K562 (cell line): ENCODE measurements around the gene SRSF1. TPM values are rescaled to one million over a fixed set of nuclear protein-coding genes. Genes with fewer than 3 reads are reported as not detected.

Experiments
- CBX3 ChIP-seq, 2 experiments: IDR thresholded peaks; 1 replicate in 1 of 2; 2 replicates in 1 of 2; pipeline ENCODE4 v1.6.1; 2012; ENCODE audit warnings: inconsistent platforms in 2 of 2, low read length in 2 of 2, borderline replicate concordance in 1 of 2, control low read depth in 1 of 2
- CSDE1 ChIP-seq, 2 experiments: fragments of 450-650 bp; IDR thresholded peaks; 2 replicates each; pipeline ENCODE4 v1.6.1; 2016; ENCODE audit warnings: mild to moderate bottlenecking in 1 of 2
- HDAC6 ChIP-seq: IDR thresholded peaks from 2 replicates; pipeline ENCODE4 v1.6.1; 2012; ENCODE audit warnings: low read depth, mild to moderate bottlenecking, control low read depth, inconsistent platforms, low read length, moderate library complexity
- HMBOX1 ChIP-seq: sonication (generic); IDR thresholded peaks from 2 replicates; pipeline ENCODE4 v1.6.1; 2016
- MAFG ChIP-seq: fragments of 450-650 bp; conservative IDR thresholded peaks from 2 replicates; pipeline ENCODE4 v1.6.1; 2016; ENCODE audit warnings: missing genetic modification characterization, missing compliant biosample characterization
- MAFK ChIP-seq: IDR thresholded peaks from 2 replicates; pipeline ENCODE4 v1.6.1; 2011; ENCODE audit warnings: low read length, improper control_type of control experiment
- MBD2 ChIP-seq: sonication (generic); IDR thresholded peaks from 2 replicates; pipeline ENCODE4 v1.6.1; 2016; ENCODE audit warnings: low read depth, borderline replicate concordance
- NFE2L1 ChIP-seq: fragments of 450-650 bp; IDR thresholded peaks from 2 replicates; pipeline ENCODE4 v1.6.1; 2016; ENCODE audit warnings: missing genetic modification characterization, low read depth, mild to moderate bottlenecking, missing compliant biosample characterization, moderate library complexity, borderline replicate concordance
- PTTG1 ChIP-seq: fragments of 450-650 bp; IDR thresholded peaks from 2 replicates; pipeline ENCODE4 v1.6.1; 2016; ENCODE audit warnings: low read depth, mild to moderate bottlenecking, missing genetic modification characterization, missing compliant biosample characterization
- RCOR1 ChIP-seq, 2 experiments: IDR thresholded peaks; 2 replicates each; pipeline ENCODE4 v1.6.1; 2012; ENCODE audit warnings: low read depth in 2 of 2, low read length in 2 of 2, borderline replicate concordance in 1 of 2, improper control_type of control experiment in 1 of 2
- RFX5 ChIP-seq: IDR thresholded peaks from 2 replicates; pipeline ENCODE4 v1.6.1; 2011; ENCODE audit warnings: low read depth, mild to moderate bottlenecking, improper control_type of control experiment, low read length
- ZBTB11 ChIP-seq, 3 experiments: fragments of 200-800 bp in 1 of 3; fragments of 250-450 bp in 1 of 3; fragments of 450-650 bp in 1 of 3; sonication (Bioruptor Pico) in 1 of 3; sonication (Bioruptor generic) in 1 of 3; formaldehyde crosslinking in 1 of 3; IDR thresholded peaks; 2 replicates each; pipeline versions ENCODE4 v1.6.1 to v1.8.0; 2016 to 2022; ENCODE audit warnings: mild to moderate bottlenecking in 2 of 3, missing genetic modification characterization in 2 of 3, missing compliant biosample characterization in 1 of 3, moderate library complexity in 1 of 3
- ZBTB33 ChIP-seq: sonication (generic); formaldehyde crosslinking; IDR thresholded peaks from 2 replicates; pipeline ENCODE4 v1.8.1; 2023; ENCODE audit warnings: mild to moderate bottlenecking, missing genetic modification reagents
- ZNF121 ChIP-seq: sonication (generic); formaldehyde crosslinking; conservative IDR thresholded peaks from 2 replicates; pipeline ENCODE4 v1.8.0; 2022; ENCODE audit warnings: missing genetic modification reagents
- ZNF23 ChIP-seq: fragments of 250-450 bp; sonication (Bioruptor Pico); IDR thresholded peaks from 2 replicates; pipeline ENCODE4 v1.4.0; 2020; ENCODE audit warnings: mild to moderate bottlenecking
- ZNF239 ChIP-seq: fragments of 250-450 bp; sonication (Bioruptor Pico); IDR thresholded peaks from 2 replicates; pipeline ENCODE4 v1.4.0; 2020; ENCODE audit warnings: mild to moderate bottlenecking
- polyA plus RNA-seq, 8 experiments: library from polyadenylated mRNA; depleted of rRNA in 4 of 8; stranded (reverse) in 5 of 8; unstranded in 3 of 8; fragments of >200 nt; fragmentation: Nextera tagmentation in 2 of 8; fragmentation: Illumina TruSeq in 1 of 8; extraction: Ambion mirVana in 2 of 8; extraction: Trizol in 1 of 8; gene quantifications; 2 replicates each; pipeline versions ENCODE4 v1.2.1 to v1.2.3, GENCODE V29; 2011 to 2014; ENCODE audit warnings: inconsistent platforms in 1 of 8, missing spikeins in 1 of 8
- total RNA-seq, 7 experiments: library from RNA; depleted of rRNA in 6 of 7; stranded (reverse); fragments of >200 nt in 6 of 7; fragmentation: Illumina TruSeq in 2 of 7; extraction: Trizol in 2 of 7; gene quantifications; 2 replicates each; pipeline versions ENCODE4 v1.2.1 to v1.2.3, GENCODE V29; 2011 to 2021; ENCODE audit warnings: low replicate concordance in 1 of 7
- TF ChIP-seq, protein P1 (sequence below): fragments of 250-450 bp; sonication (Bioruptor Pico); IDR thresholded peaks from 2 replicates; pipeline ENCODE4 v1.4.0; 2020; ENCODE audit warnings: borderline replicate concordance
- TF ChIP-seq, protein P2 (sequence below): fragments of 250-450 bp; sonication (Bioruptor Pico); IDR thresholded peaks from 2 replicates; pipeline ENCODE4 v1.5.0; 2021

The SRSF1 gene
- total and polyA plus RNA-seq, 9 of the 15 experiments (the other 6 are each of a cell fraction or from before 2014, with no cell fraction given), result 77.8 to 559 (median 442) TPM

DNA sequence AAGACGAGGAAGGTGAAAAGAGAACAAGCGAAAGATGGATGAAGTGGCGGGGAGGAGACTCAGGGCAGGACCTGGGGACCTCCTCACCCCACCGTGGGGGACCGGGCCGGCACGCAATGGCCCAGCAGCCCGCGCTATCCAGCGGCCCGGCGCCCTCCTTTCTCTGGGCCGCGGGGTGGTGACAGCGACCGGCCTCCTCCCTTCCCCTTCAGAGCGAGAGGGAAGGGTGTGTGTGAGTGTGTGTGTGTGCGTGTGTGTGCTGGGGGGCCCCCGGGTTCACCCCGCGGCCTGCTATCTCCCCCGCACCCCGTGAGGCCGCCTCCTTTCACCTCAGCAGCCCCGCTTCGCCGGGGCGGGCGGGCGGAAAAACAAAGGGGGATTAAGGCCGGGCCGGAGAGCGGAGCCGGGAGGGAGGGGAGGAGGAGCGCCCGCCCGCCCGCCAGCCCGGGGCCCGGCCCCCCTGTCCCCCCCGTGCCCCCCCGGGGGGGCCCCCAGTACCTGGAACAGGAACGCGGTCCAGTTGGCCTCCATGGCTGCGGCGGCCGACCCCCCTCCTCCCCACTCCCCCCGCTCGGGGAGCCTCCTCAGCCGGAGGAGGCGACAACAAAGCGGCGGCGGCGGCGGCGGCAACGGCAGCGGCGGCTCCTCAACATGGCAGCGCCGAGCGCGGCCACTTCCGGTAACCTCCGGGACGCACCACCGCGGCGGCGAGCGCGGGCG, 19.3 kb downstream of the SRSF1 start, which contains the start of gene VEZF1 (continued):
- TF ChIP-seq NFE2L1 (no peak), RFX5 (no peak), ZNF239 (CRISPR knock-in tag) (no peak), MAFG (tag) (no peak), ZNF121 (CRISPR knock-in tag) (no peak), HMBOX1 (no peak), PTTG1 (tag) (no peak), CBX3 (IDR thresholded peaks at IDR 0.05; ENCODE audit: borderline replicate concordance in 1 of 2, low read length in 2 of 2) (no peak), MAFK (no peak), ZBTB11 (CRISPR knock-in tag; IDR thresholded peaks at IDR 0.05) (peak in 1 of 3 experiments; percentile 83; a peak in 1 of 6 replicates), MBD2 (peak; percentile 8; the same call in 1 of the 2 replicates), HDAC6 (no peak), ZNF23 (CRISPR knock-in tag) (no peak), CSDE1 (IDR thresholded peaks at IDR 0.05) (no peak), ZBTB33 (CRISPR knock-in tag) (no peak), RCOR1 (IDR thresholded peaks at IDR 0.05; ENCODE audit: borderline replicate concordance in 1 of 2, low read depth in 2 of 2, low read length in 2 of 2) (no peak)
- TF ChIP-seq, protein P1, sequence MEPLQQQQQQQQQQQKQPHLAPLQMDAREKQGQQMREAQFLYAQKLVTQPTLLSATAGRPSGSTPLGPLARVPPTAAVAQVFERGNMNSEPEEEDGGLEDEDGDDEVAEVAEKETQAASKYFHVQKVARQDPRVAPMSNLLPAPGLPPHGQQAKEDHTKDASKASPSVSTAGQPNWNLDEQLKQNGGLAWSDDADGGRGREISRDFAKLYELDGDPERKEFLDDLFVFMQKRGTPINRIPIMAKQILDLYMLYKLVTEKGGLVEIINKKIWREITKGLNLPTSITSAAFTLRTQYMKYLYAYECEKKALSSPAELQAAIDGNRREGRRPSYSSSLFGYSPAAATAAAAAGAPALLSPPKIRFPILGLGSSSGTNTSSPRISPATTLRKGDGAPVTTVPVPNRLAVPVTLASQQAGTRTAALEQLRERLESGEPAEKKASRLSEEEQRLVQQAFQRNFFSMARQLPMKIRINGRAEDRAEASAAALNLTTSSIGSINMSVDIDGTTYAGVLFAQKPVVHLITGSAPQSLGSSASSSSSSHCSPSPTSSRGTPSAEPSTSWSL (CRISPR knock-in tag), result no peak
- TF ChIP-seq, protein P2, sequence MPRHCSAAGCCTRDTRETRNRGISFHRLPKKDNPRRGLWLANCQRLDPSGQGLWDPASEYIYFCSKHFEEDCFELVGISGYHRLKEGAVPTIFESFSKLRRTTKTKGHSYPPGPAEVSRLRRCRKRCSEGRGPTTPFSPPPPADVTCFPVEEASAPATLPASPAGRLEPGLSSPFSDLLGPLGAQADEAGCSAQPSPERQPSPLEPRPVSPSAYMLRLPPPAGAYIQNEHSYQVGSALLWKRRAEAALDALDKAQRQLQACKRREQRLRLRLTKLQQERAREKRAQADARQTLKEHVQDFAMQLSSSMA, result no peak
